Panc1 (cell line): ENCODE data around the gene CIROP. TPM values are rescaled to one million over a fixed set of nuclear protein-coding genes. Genes with fewer than 3 reads are reported as not detected.

Experiments used
- ATAC-seq: fragments of 200-7000 bp; cut with Tn5 transposase; 2 replicates; pipeline ENCODE4 v1.9.1; 2020; ENCODE audit warnings: mild to moderate bottlenecking, moderate library complexity
- BruUV-seq: library from RNA; stranded (reverse); fragments of 400-500 nt; replicated peaks from 2 replicates; lab custom pipeline; 2021; lab: Mats Ljungman, UMichigan
- CTCF ChIA-PET: fragments of 300-600 bp; sonication (Branson Sonifier 250); formaldehyde crosslinking; loops from one replicate; lab custom pipeline; 2022; ENCODE audit warnings: antibody characterized with exemption; lab: Charles Lee
- POLR2A ChIA-PET: fragments of 300-600 bp; sonication (Branson Sonifier 250); formaldehyde crosslinking; loops from one replicate; lab custom pipeline; 2022; ENCODE audit warnings: antibody characterized with exemption; lab: Charles Lee
- DNase-seq: peaks from one replicate; pipeline ENCODE4 v3.0.0-alpha.2; 2010; ENCODE audit warnings: low read depth, low spot score
- H3K27ac ChIP-seq: 2 replicates; pipeline ENCODE4 v1.5.1; 2011; ENCODE audit warnings: mild to moderate bottlenecking, low read length, inconsistent platforms
- H3K27me3 ChIP-seq: fragments of 200-500 bp; sonication (Bioruptor generic); 2 replicates; pipeline ENCODE4 v1.6.0; 2014; ENCODE audit warnings: low read length, inconsistent platforms; ENCODE audit not compliant: control insufficient read depth, insufficient read depth
- H3K36me3 ChIP-seq: fragments of 200-500 bp; sonication (Bioruptor generic); 2 replicates; pipeline ENCODE4 v1.5.1; 2014; ENCODE audit warnings: inconsistent platforms, mild to moderate bottlenecking, low read length, moderate library complexity; ENCODE audit not compliant: control insufficient read depth, insufficient read depth
- H3K4me1 ChIP-seq: 2 replicates; pipeline ENCODE4 v1.5.1; 2011; ENCODE audit warnings: inconsistent platforms, mild to moderate bottlenecking, low read length, moderate library complexity; ENCODE audit not compliant: control insufficient read depth, insufficient read depth
- H3K4me3 ChIP-seq, 2 experiments: 2 replicates each; pipeline ENCODE4 v1.5.1; 2011 to 2012; ENCODE audit warnings: low read depth in 2 of 2, low read length in 2 of 2, mild to moderate bottlenecking in 2 of 2, inconsistent platforms in 1 of 2, moderate library complexity in 1 of 2
- H3K9me3 ChIP-seq: fragments of 200-500 bp; sonication (Bioruptor generic); 2 replicates; pipeline ENCODE4 v1.5.1; 2014; ENCODE audit warnings: low read depth, mild to moderate bottlenecking, inconsistent platforms, low read length, moderate library complexity; ENCODE audit not compliant: control insufficient read depth, insufficient read depth
- POLR2AphosphoS5 ChIP-seq: IDR thresholded peaks from 2 replicates; pipeline ENCODE4 v1.6.1; 2012; ENCODE audit warnings: mild to moderate bottlenecking, low read depth, low read length, moderate library complexity
- SIN3A ChIP-seq: IDR thresholded peaks from 2 replicates; pipeline ENCODE4 v1.6.1; 2012; ENCODE audit warnings: low read depth, mild to moderate bottlenecking, low read length, moderate library complexity, borderline replicate concordance; ENCODE audit not compliant: insufficient read depth
- in situ Hi-C: cut with HindIII; loops from 2 replicates; pipeline ENCODE4 v1.10.0; 2016; ENCODE audit warnings: low sequenced_read_pairs, low pct_unique_long_range_greater_than_20kb
- intact Hi-C: fragments of 100-400 bp; cut with micrococcal nuclease; formaldehyde crosslinking; loops from one replicate; pipeline ENCODE4 v1.10.0; 2022; ENCODE audit not compliant: unreplicated experiment
- total RNA-seq: library from RNA; stranded (reverse); gene quantifications from one replicate; pipeline ENCODE4 v1.2.1, GENCODE V29; 2021; ENCODE audit not compliant: unreplicated experiment
- TF ChIP-seq, protein P1 (sequence below): fragments of 450-650 bp; IDR thresholded peaks from 2 replicates; pipeline ENCODE4 v1.5.1; 2017; ENCODE audit warnings: mild to moderate bottlenecking
- TF ChIP-seq, protein P2 (sequence below), 2 experiments: IDR thresholded peaks; 2 replicates each; pipeline ENCODE4 v1.6.1; 2011 to 2012; ENCODE audit warnings: low read depth in 2 of 2, control low read depth in 1 of 2, low read length in 1 of 2, mild to moderate bottlenecking in 1 of 2, moderate library complexity in 1 of 2; ENCODE audit not compliant: insufficient read depth in 1 of 2

CIROP gene
- total RNA-seq, 1 experiment from 2014 or later: not detected

DNA sequence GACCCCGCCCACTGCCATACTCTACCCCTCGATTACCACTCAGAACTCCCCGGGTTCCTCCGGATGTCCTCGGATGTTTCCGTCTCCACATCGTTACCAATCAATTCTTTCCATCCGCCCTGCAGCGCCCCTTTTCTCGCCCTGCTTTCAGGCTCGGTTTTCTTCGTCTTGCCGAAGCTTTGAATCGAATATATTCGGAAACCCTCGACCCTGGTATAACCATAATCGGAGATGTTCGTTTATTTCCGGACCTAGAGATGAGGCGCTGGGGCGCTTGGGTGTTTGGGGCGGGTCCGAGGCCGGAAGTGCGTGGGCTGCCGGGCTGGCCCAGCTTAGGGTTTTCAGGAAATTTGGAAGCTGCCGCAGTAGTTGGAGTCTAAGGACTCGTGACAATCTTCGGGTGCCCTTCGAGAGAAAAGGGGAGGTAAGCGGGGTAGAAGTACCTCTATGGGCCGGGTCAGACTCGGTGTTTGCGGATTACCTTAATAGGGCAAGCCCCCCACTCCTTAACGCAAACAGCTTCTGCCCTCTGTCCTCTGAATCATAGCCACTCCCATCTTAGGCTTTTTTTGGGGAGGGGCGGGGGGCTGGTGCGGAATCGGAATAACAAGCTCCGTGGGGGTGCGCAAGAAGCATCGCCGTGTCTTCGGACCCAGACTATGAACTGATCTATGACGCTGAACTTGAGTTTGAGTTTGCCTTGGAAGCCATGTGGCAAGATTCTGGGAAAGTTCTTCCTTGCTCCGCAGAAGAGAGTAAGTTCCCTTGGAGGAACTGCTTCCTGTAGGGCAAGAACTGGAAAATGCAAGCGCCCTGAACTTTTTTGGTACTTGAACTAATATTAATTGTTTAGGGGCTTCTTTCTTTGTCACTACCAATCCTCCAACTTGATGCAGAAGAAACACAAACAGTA, 9.3 kb downstream of the CIROP start, which contains the start of gene C14orf119:
C14orf119 (plus strand) TSS at position 310 of the 913 bp plus-strand sequence. CDS start 2,154 bp downstream, outside the sequence.
- ChIA-PET CTCF (interaction anchor here (0.6 to 2.8 kb wide), 8 partner anchors 13 to 124 kb away, joined by 3 to 28 read pairs (median 4); no protein-coding TSS in a partner anchor), POLR2A (interaction anchor here (0.6 to 1.6 kb wide), 3 partner anchors 27 to 133 kb away, joined by 6 to 20 read pairs (median 13); no protein-coding TSS in a partner anchor)
- H3K27me3 ChIP-seq: no peaks in the 10 kb centered on the region
- H3K36me3 ChIP-seq: peaks cover 26% of the 10 kb centered on the region
- peak within 1 kb of the TSS; percentile 88 to 90 for H3K4me3 ChIP-seq
- peak within 1 kb of the TSS; percentile 96 for H3K27ac ChIP-seq
- no peaks in the 10 kb centered on the region for H3K9me3 ChIP-seq
- TF ChIP-seq, protein P1, sequence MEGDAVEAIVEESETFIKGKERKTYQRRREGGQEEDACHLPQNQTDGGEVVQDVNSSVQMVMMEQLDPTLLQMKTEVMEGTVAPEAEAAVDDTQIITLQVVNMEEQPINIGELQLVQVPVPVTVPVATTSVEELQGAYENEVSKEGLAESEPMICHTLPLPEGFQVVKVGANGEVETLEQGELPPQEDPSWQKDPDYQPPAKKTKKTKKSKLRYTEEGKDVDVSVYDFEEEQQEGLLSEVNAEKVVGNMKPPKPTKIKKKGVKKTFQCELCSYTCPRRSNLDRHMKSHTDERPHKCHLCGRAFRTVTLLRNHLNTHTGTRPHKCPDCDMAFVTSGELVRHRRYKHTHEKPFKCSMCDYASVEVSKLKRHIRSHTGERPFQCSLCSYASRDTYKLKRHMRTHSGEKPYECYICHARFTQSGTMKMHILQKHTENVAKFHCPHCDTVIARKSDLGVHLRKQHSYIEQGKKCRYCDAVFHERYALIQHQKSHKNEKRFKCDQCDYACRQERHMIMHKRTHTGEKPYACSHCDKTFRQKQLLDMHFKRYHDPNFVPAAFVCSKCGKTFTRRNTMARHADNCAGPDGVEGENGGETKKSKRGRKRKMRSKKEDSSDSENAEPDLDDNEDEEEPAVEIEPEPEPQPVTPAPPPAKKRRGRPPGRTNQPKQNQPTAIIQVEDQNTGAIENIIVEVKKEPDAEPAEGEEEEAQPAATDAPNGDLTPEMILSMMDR: no peak
- TF ChIP-seq SIN3A (0 out of 2 replicates have a peak, but pooled peaks have one; percentile 39), POLR2AphosphoS5 (no peak; the same call in 1 of the 2 replicates)
- TF ChIP-seq, protein P2, sequence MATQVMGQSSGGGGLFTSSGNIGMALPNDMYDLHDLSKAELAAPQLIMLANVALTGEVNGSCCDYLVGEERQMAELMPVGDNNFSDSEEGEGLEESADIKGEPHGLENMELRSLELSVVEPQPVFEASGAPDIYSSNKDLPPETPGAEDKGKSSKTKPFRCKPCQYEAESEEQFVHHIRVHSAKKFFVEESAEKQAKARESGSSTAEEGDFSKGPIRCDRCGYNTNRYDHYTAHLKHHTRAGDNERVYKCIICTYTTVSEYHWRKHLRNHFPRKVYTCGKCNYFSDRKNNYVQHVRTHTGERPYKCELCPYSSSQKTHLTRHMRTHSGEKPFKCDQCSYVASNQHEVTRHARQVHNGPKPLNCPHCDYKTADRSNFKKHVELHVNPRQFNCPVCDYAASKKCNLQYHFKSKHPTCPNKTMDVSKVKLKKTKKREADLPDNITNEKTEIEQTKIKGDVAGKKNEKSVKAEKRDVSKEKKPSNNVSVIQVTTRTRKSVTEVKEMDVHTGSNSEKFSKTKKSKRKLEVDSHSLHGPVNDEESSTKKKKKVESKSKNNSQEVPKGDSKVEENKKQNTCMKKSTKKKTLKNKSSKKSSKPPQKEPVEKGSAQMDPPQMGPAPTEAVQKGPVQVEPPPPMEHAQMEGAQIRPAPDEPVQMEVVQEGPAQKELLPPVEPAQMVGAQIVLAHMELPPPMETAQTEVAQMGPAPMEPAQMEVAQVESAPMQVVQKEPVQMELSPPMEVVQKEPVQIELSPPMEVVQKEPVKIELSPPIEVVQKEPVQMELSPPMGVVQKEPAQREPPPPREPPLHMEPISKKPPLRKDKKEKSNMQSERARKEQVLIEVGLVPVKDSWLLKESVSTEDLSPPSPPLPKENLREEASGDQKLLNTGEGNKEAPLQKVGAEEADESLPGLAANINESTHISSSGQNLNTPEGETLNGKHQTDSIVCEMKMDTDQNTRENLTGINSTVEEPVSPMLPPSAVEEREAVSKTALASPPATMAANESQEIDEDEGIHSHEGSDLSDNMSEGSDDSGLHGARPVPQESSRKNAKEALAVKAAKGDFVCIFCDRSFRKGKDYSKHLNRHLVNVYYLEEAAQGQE (IDR thresholded peaks at IDR 0.05; ENCODE audit: insufficient read depth in 1 of 2, low read depth in 2 of 2, low read length in 1 of 2): no peak
- peaks cover 16% of the 10 kb centered on the region for H3K4me1 ChIP-seq
- in situ Hi-C loops (no loop called here), intact Hi-C loops (no loop called here)
- DNase-seq (peak; percentile 99), ATAC-seq (peak; percentile 93)
- TSS peak; percentile 87 for BruUV-seq

DNA sequence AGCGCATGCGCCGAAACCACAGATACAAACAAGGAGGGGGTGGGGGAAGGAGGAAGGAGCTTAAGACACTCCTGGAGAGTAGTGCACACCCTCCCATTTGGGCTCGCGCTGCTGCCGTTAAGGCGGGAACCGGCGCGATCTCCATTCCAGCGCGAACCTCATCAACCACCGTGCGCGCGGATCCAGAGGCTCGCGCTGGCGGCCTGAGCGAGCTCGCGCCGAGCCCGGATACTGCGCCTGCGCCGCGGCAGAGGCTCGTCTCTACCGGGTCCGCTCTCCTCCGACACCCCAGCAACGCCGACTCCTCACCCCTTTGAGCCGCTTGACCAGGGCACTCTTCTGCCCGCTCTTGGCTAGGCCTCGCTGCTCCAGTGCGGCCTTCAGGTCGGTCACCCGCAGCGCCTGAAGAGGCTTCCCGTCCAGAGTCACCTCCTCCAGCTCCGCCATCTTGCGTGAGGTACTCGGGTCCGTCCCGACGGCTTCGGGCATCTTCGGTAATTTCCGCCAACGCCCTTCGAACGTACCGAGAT, 10.1 kb downstream of the CIROP start, which contains the start of gene ACIN1:
ACIN1 (minus strand) TSS at position 471 of the 530 bp plus-strand sequence; CDS start at position 447, 24 bp downstream.
- Histone ChIP-seq H3K4me1 (peaks cover 16% of the 10 kb centered on the region), H3K27ac (peak within 1 kb of the TSS; percentile 96), H3K9me3 (no peaks in the 10 kb centered on the region), H3K36me3 (peaks cover 33% of the 10 kb centered on the region), H3K27me3 (no peaks in the 10 kb centered on the region), H3K4me3 (peak within 1 kb of the TSS; percentile 88 to 90)
- ChIA-PET POLR2A (interaction anchor here (0.6 to 1.6 kb wide), 2 partner anchors 26 to 133 kb away, joined by 6 to 13 read pairs; no protein-coding TSS in a partner anchor), CTCF (interaction anchor here (0.6 to 2.8 kb wide), 10 partner anchors 13 to 384 kb away, joined by 3 to 28 read pairs (median 4); no protein-coding TSS in a partner anchor)
- DNase-seq (peak; percentile 53), ATAC-seq (peak; percentile 76)
- intact Hi-C loops: no loop called here
- in situ Hi-C loops: no loop called here
- TF ChIP-seq POLR2AphosphoS5 (peak; percentile 45), SIN3A (no peak)
- TF ChIP-seq, protein P2 (IDR thresholded peaks at IDR 0.05; ENCODE audit: insufficient read depth in 1 of 2, low read depth in 2 of 2, low read length in 1 of 2): no peak
- BruUV-seq: TSS peak; percentile 86
